Measurements from ENCODE around the gene LEFTY2. TPM values are rescaled to one million over a fixed set of nuclear protein-coding genes. Genes with fewer than 3 reads are reported as not detected.

Gene LEFTY2
- total and polyA plus RNA-seq, 10 of the 15 experiments (the other 5 are each of a cell fraction or from before 2014, with no cell fraction given), result not detected

- TF ChIP-seq NKRF (conservative IDR thresholded peaks at IDR 0.05), result no peak
- no peak for TF ChIP-seq SRF (IDR thresholded peaks at IDR 0.05; ENCODE audit: low read depth in 2 of 2, low read length in 2 of 2)
- no peak for TF ChIP-seq RELA (IDR thresholded peaks at IDR 0.05; ENCODE audit: borderline replicate concordance, partially characterized antibody)
These were observed 21.5 kb upstream of the LEFTY2 start (continued) for GRCh38 chr1:225962440-225962975.

- BruUV-seq (replicated peaks), result no TSS peak
- Histone ChIP-seq H3K36me3 (ENCODE audit: control insufficient read depth in 2 of 2, insufficient read depth in 2 of 2, low read length in 1 of 2) (no peaks in the 10 kb centered on the region), H3K27me3 (replicated peaks in 1 of 2; ENCODE audit: control insufficient read depth in 2 of 2, insufficient read depth in 2 of 2, low read length in 1 of 2) (no peaks in the 10 kb centered on the region; a peak in 1 of 4 replicates), H3K79me2 (ENCODE audit: control insufficient read depth, insufficient read depth, low read length) (no peaks in the 10 kb centered on the region), H3K9me3 (replicated peaks; ENCODE audit: control insufficient read depth, insufficient read depth, low read length) (no peaks in the 10 kb centered on the region), H3K27ac (ENCODE audit: control insufficient read depth, insufficient read depth) (no peak overlapping the region), H3K4me1 (ENCODE audit: control insufficient read depth, insufficient read depth, low read length) (no peaks in the 10 kb centered on the region), H2AFZ (ENCODE audit: control insufficient read depth, low read depth, low read length) (no peak overlapping the region), H3K9ac (ENCODE audit: control insufficient read depth, insufficient read depth, low read length) (no peak overlapping the region), H3K4me2 (ENCODE audit: control insufficient read depth, insufficient read depth) (no peak overlapping the region), H3K4me3 (no peak overlapping the region), H4K20me1 (ENCODE audit: control insufficient read depth, insufficient read depth) (no peaks in the 10 kb centered on the region)
- FAIRE-seq (no peak), ATAC-seq (peak; percentile 22; the same call in 2 of the 3 replicates), DNase-seq (ENCODE audit: low read depth, low spot score) (no peak)
- ChIA-PET SMC1A (ENCODE audit: uncharacterized antibody, unreplicated experiment) (interaction anchor here (0.6 to 2.1 kb wide), 9 partner anchors 13 to 483 kb away, joined by 3 to 7 read pairs (median 4); no protein-coding TSS in a partner anchor), POLR2A (no interaction called here), CTCF (interaction anchor here (0.7 to 6.1 kb wide), 20 partner anchors 10 to 648 kb away, joined by 3 to 55 read pairs (median 4); partner anchors contain the start of gene SRP9), RAD21 (ENCODE audit: unreplicated experiment) (interaction anchor here (0.8 to 2.1 kb wide), 3 partner anchors 26 to 479 kb away, joined by 3 to 4 read pairs (median 3); no protein-coding TSS in a partner anchor)
- intact Hi-C loops (cut with micrococcal nuclease; ENCODE audit: unreplicated experiment) (loop anchor here (1.0 kb wide), 1 partner anchor 159 kb away; no protein-coding TSS in a partner anchor), in situ Hi-C loops (cut with MboI) (no loop called here)
- 49% methylated on average over 20 of the region's 20 CpGs for WGBS (ENCODE audit: insufficient coverage, insufficient replicate concordance, low lambda C conversion rate, missing lambda C conversion rate)
- TF ChIP-seq REST (IDR thresholded peaks at IDR 0.05; ENCODE audit: low read depth, low read length) (no peak), JUND (IDR thresholded peaks at IDR 0.05; ENCODE audit: low read depth, low read length) (no peak), ATF2 (IDR thresholded peaks at IDR 0.05; ENCODE audit: low read length) (no peak), YBX1 (IDR thresholded peaks at IDR 0.05) (no peak), POU2F2 (IDR thresholded peaks at IDR 0.05; ENCODE audit: borderline replicate concordance, low read depth, low read length) (no peak), HCFC1 (IDR thresholded peaks at IDR 0.05; ENCODE audit: low read length) (no peak), CREB1 (IDR thresholded peaks at IDR 0.05; ENCODE audit: low read depth) (no peak), NR2C2 (IDR thresholded peaks at IDR 0.05; ENCODE audit: borderline replicate concordance, control insufficient read depth, insufficient read length, low read depth) (no peak), NFXL1 (IDR thresholded peaks at IDR 0.05; ENCODE audit: borderline replicate concordance) (no peak), PAX8 (IDR thresholded peaks at IDR 0.05) (no peak), ZNF217 (IDR thresholded peaks at IDR 0.05) (no peak), RAD51 (IDR thresholded peaks at IDR 0.05) (no peak)
These were observed 20.8 kb upstream of the LEFTY2 start for GRCh38 chr1:225961659-225962439.
